GM23248 (cell line): ENCODE measurements around the gene GNAQ.

Source experiments
- EZH2 ChIP-seq: fragments of 200-600 bp; sonication (generic); IDR thresholded peaks from 2 replicates; pipeline ENCODE4 v1.6.1; 2018; ENCODE audit warnings: antibody characterized with exemption, mild to moderate bottlenecking; ENCODE audit not compliant: insufficient read depth, poor library complexity, severe bottlenecking
- EZH2phosphoT487 ChIP-seq: fragments of 200-600 bp; sonication (generic); IDR thresholded peaks from 2 replicates; pipeline ENCODE4 v1.6.1; 2018; ENCODE audit warnings: antibody characterized with exemption, moderate library complexity, mild to moderate bottlenecking, low read depth; ENCODE audit not compliant: insufficient read depth

GRCh38 chr9:77802515-77803293, 228.9 kb downstream of the GNAQ start:
- TF ChIP-seq EZH2phosphoT487 (no peak), EZH2 (no peak)
